Fibroblast of lung (primary cell): ENCODE data around the gene TNRC6C.

ENCODE experiments used
- CTCF ChIP-seq, 2 donors: IDR thresholded peaks in 1 of 2; conservative IDR thresholded peaks in 1 of 2; 1 replicate in 1 of 2; 2 replicates in 1 of 2; pipeline ENCODE4 v1.5.1; 2011 to 2012; ENCODE audit warnings: low read length in 2 of 2, control low read depth in 1 of 2, inconsistent platforms in 1 of 2, low read depth in 1 of 2, mild to moderate bottlenecking in 1 of 2
- EZH2 ChIP-seq: IDR thresholded peaks from 2 replicates; pipeline ENCODE4 v1.5.1; 2012; ENCODE audit warnings: low read length, control low read depth, mild to moderate bottlenecking; ENCODE audit errors: missing control alignments

- no peak for TF ChIP-seq EZH2
- no peak for TF ChIP-seq CTCF (conservative IDR thresholded peaks at IDR 0.05 in 1 of 2, IDR thresholded peaks at IDR 0.05 in 1 of 2; ENCODE audit: low read depth in 1 of 2, low read length in 2 of 2)
These were observed 10.3 kb downstream of the TNRC6C start for GRCh38 chr17:77968788-77969187.
